GM18526 (cell line): ENCODE data around the gene LRGUK.

Experiments used
- POLR2A ChIP-seq: IDR thresholded peaks from 3 replicates; pipeline ENCODE4 v1.6.1; 2011; ENCODE audit not compliant: insufficient read length; ENCODE audit errors: extremely low read depth

LRGUK gene

GRCh38 chr7:134114992-134115391 is 12.1 kb upstream of the LRGUK start:
- no peak for TF ChIP-seq POLR2A

- no peak for TF ChIP-seq POLR2A
Observed at GRCh38 chr7:134120405-134120804, 6.7 kb upstream of the LRGUK start.

GRCh38 chr7:134121632-134122139 is 5.5 kb upstream of the LRGUK start:
- TF ChIP-seq POLR2A: no peak

- TF ChIP-seq POLR2A: no peak
Observed at GRCh38 chr7:134122980-134123379, 4.2 kb upstream of the LRGUK start.

- no peak for TF ChIP-seq POLR2A
Observed at GRCh38 chr7:134126146-134126545, 994 bp upstream of the LRGUK start.

GRCh38 chr7:134126596-134126965 is 559 bp upstream of the LRGUK start:
- TF ChIP-seq POLR2A: no peak

GRCh38 chr7:134128829-134129228 is 1.7 kb downstream of the LRGUK start:
- TF ChIP-seq POLR2A: no peak

- TF ChIP-seq POLR2A: no peak
Observed at GRCh38 chr7:134129856-134130523, 2.9 kb downstream of the LRGUK start.

GRCh38 chr7:134134004-134134403 is 6.9 kb downstream of the LRGUK start:
- no peak for TF ChIP-seq POLR2A

- no peak for TF ChIP-seq POLR2A
Observed at GRCh38 chr7:134140889-134141867, 14.0 kb downstream of the LRGUK start.

- TF ChIP-seq POLR2A: no peak
Observed at GRCh38 chr7:134141868-134142264, 14.7 kb downstream of the LRGUK start.

- no peak for TF ChIP-seq POLR2A
Observed at GRCh38 chr7:134153493-134154136, 26.5 kb downstream of the LRGUK start.

GRCh38 chr7:134154581-134155130 is 27.5 kb downstream of the LRGUK start:
- TF ChIP-seq POLR2A: no peak

GRCh38 chr7:134155206-134155605 is 28.1 kb downstream of the LRGUK start:
- TF ChIP-seq POLR2A: no peak

GRCh38 chr7:134155871-134156270 is 28.7 kb downstream of the LRGUK start:
- no peak for TF ChIP-seq POLR2A
